Measurements from ENCODE around the gene BAZ2B. TPM values are rescaled to one million over a fixed set of nuclear protein-coding genes. Genes with fewer than 3 reads are reported as not detected.

Gene BAZ2B, protein sequence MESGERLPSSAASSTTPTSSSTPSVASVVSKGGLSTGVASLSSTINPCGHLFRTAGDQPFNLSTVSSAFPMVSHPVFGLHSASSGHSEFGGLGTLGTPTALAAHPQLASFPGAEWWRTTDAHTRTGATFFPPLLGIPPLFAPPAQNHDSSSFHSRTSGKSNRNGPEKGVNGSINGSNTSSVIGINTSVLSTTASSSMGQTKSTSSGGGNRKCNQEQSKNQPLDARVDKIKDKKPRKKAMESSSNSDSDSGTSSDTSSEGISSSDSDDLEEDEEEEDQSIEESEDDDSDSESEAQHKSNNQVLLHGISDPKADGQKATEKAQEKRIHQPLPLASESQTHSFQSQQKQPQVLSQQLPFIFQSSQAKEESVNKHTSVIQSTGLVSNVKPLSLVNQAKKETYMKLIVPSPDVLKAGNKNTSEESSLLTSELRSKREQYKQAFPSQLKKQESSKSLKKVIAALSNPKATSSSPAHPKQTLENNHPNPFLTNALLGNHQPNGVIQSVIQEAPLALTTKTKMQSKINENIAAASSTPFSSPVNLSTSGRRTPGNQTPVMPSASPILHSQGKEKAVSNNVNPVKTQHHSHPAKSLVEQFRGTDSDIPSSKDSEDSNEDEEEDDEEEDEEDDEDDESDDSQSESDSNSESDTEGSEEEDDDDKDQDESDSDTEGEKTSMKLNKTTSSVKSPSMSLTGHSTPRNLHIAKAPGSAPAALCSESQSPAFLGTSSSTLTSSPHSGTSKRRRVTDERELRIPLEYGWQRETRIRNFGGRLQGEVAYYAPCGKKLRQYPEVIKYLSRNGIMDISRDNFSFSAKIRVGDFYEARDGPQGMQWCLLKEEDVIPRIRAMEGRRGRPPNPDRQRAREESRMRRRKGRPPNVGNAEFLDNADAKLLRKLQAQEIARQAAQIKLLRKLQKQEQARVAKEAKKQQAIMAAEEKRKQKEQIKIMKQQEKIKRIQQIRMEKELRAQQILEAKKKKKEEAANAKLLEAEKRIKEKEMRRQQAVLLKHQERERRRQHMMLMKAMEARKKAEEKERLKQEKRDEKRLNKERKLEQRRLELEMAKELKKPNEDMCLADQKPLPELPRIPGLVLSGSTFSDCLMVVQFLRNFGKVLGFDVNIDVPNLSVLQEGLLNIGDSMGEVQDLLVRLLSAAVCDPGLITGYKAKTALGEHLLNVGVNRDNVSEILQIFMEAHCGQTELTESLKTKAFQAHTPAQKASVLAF (N-terminal part only)
- total RNA-seq, result 100 to 1,000 TPM; 104 to 301 (median 157) TPM

DNA sequence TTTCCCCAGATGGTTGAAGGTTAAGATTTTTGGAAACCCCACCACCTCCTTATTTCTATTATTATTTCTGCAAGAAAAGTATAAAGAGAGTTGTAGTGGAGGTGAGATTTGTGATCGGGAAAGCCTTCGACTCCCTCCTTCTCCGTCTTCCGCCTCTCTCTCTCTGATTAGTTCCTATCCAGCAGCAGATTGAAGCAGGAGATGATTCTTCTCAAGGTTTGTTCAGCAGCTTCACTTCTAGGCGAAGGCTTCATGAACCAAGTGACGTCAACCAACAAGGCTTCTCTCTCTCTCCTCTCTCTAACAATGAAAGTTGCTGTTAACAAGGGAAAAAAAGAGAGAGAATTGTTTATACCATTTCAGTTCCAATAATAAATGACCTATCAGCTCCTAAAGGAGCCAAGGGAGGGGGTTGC is at the start of gene BAZ2B:
Gene BAZ2B, minus strand, starts transcription at position 263 of the 416 bp plus-strand sequence. CDS start 137,829 bp downstream, outside the sequence.
- H3K36me3 ChIP-seq, result no peaks in the 10 kb centered on the region
- H3K4me3 ChIP-seq, result peak within 1 kb of the TSS; percentile 52 to 86 (median 66)
- H3K9me3 ChIP-seq, result no peaks in the 10 kb centered on the region
- H3K27me3 ChIP-seq, result no peaks in the 10 kb centered on the region
- H3K4me1 ChIP-seq, result peaks cover 0 to 14% (median 0%) of the 10 kb centered on the region in 4 donors
- H3K27ac ChIP-seq, result peak within 1 kb of the TSS; percentile 75 to 99 (median 90)
- TF ChIP-seq POLR2A (IDR thresholded peaks at IDR 0.05), result peak; percentile 53 to 61
- TF ChIP-seq, protein P1, sequence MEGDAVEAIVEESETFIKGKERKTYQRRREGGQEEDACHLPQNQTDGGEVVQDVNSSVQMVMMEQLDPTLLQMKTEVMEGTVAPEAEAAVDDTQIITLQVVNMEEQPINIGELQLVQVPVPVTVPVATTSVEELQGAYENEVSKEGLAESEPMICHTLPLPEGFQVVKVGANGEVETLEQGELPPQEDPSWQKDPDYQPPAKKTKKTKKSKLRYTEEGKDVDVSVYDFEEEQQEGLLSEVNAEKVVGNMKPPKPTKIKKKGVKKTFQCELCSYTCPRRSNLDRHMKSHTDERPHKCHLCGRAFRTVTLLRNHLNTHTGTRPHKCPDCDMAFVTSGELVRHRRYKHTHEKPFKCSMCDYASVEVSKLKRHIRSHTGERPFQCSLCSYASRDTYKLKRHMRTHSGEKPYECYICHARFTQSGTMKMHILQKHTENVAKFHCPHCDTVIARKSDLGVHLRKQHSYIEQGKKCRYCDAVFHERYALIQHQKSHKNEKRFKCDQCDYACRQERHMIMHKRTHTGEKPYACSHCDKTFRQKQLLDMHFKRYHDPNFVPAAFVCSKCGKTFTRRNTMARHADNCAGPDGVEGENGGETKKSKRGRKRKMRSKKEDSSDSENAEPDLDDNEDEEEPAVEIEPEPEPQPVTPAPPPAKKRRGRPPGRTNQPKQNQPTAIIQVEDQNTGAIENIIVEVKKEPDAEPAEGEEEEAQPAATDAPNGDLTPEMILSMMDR (IDR thresholded peaks at IDR 0.05), result no peak
- peak in 1 of 3 donors; percentile 53 for DNase-seq

DNA sequence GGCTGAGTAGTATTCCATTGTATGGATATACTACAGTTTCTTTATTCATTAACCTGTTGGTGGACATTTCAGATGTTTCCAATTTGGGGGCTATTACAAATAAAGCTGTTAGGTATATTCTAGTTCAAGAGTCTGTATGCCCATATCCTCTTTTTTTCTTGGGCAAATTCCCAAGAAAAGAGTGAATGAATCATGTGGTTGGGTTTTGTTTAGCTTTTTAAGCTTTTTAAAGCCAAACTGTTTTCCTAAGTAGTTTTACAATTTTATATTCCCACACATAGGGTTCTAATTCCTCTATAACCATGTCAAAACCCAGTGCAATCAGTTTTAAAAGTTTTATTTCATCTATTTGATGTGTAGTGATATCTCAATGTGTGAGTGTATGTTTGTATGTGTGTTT is 44.9 kb upstream of the BAZ2B start:
- H3K36me3 ChIP-seq, result no peaks in the 10 kb centered on the region
- no peaks in the 10 kb centered on the region for H3K27me3 ChIP-seq
- no peak for DNase-seq
- TF ChIP-seq POLR2A (IDR thresholded peaks at IDR 0.05), result no peak
- no peaks in the 10 kb centered on the region for H3K4me1 ChIP-seq
- H3K27ac ChIP-seq, result no peak overlapping the region
- H3K9me3 ChIP-seq, result no peaks in the 10 kb centered on the region
- no peak overlapping the region for H3K4me3 ChIP-seq

DNA sequence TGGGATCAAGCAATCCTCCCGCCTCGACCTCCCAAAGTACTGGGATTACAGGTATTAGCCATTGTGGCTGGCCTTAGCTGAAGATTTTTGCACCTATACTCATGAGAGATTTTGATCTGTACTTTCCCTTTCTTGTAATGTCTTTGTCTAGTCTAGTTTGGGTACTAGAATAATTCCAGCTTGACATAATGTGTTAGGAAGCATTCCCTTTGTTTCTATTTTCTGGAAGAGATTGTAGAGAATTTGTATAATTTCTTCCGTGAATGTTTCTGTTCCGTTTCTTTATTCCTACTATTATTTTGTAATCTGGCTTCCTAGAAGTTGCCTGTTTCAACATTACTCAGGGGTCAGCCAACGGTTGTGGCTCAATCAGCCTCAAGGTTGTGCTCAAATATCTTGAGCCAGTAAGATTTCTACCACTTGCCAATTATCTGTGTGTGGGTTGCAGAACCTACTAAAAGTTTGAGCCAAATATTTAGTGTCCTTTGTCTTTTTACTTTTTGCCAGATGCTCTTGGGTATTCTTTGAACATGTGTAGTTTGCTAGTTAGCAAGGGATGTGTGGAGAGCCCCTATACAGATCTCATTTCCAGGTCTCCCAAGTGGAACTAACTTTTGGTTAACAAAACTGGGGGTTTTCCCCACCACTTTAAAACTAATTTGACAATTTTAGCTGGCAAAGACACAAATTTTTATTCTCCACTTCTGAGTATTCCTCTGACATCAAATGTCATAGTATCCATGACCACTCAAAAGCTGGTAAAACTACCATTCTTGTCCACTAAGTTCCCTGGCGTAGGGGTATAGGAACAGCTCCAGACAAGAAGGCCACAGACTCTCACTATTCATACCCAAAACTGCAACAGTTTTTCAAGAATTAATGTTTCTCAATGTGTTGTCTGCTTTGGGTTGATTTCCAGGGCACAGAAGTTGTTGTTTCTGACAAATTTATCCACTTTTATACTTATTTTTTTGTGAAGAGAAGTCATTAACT is 42.8 kb upstream of the BAZ2B start:
- H3K4me1 ChIP-seq, result no peaks in the 10 kb centered on the region
- TF ChIP-seq POLR2A (IDR thresholded peaks at IDR 0.05), result no peak
- TF ChIP-seq, protein P1 (IDR thresholded peaks at IDR 0.05), result no peak
- H3K4me3 ChIP-seq, result no peak overlapping the region
- H3K27me3 ChIP-seq, result no peaks in the 10 kb centered on the region
- H3K36me3 ChIP-seq, result no peaks in the 10 kb centered on the region
- peaks cover 0 to 6% (median 0%) of the 10 kb centered on the region in 4 donors for H3K9me3 ChIP-seq
- DNase-seq, result no peak
- H3K27ac ChIP-seq, result peak overlapping the region in 1 of 4 donors; percentile 5

DNA sequence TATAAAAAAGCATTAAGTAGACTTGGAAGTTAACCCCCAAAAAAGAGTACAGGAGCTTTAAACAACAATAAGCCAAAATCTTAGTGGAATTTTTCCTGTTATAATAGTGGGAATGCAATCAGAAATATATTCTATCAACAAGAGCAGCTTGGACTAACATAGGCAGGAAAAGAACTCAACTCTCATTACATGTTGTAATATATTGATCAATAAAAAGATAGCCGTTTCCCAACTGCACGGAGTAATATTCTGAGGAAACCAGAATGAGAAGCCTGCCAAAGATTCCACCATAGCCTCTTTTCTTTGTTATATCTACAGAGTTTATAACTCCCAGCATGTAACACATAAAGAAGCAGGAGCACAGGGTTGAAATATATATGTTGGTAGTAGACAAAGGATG is 37.6 kb upstream of the BAZ2B start:
- no peak for DNase-seq
- no peaks in the 10 kb centered on the region for H3K27me3 ChIP-seq
- H3K4me1 ChIP-seq, result no peaks in the 10 kb centered on the region
- H3K9me3 ChIP-seq, result peaks cover 0 to 6% (median 0%) of the 10 kb centered on the region in 4 donors
- H3K27ac ChIP-seq, result no peak overlapping the region
- no peaks in the 10 kb centered on the region for H3K36me3 ChIP-seq
- no peak overlapping the region for H3K4me3 ChIP-seq
- TF ChIP-seq, protein P1 (IDR thresholded peaks at IDR 0.05), result no peak
- no peak for TF ChIP-seq POLR2A (IDR thresholded peaks at IDR 0.05)

DNA sequence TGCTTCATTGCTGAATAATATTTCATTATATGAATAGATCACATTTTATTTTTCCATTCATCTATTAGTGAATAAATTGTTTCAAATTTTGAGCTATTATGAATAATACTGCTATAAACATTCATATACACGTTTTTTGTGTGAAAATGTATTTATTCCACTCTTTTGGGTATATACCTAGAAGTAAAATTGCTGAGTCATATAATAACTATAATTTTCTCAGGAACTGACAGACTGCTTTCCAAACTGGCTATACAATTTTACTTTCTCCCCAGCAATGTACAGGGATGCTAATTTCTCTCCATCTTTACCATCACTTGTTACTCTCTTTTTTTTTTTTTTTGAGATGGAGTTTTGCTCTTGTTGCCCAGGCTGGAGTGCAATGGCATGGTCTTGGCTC is 35.5 kb upstream of the BAZ2B start:
- H3K9me3 ChIP-seq, result peaks cover 0 to 6% (median 0%) of the 10 kb centered on the region in 4 donors
- TF ChIP-seq POLR2A (IDR thresholded peaks at IDR 0.05), result no peak
- TF ChIP-seq, protein P1 (IDR thresholded peaks at IDR 0.05), result no peak
- H3K27me3 ChIP-seq, result no peaks in the 10 kb centered on the region
- no peak overlapping the region for H3K4me3 ChIP-seq
- H3K4me1 ChIP-seq, result no peaks in the 10 kb centered on the region
- H3K36me3 ChIP-seq, result no peaks in the 10 kb centered on the region
- no peak for DNase-seq
- H3K27ac ChIP-seq, result no peak overlapping the region
